ENCODE measurements around the gene SH3GLB1. TPM values are rescaled to one million over a fixed set of nuclear protein-coding genes. Genes with fewer than 3 reads are reported as not detected.

SH3GLB1 gene
- total RNA-seq, 2 experiments from 2014 or later, result 17.7 to 37.5 TPM

- peaks cover 52% of the 10 kb centered on the region for H3K36me3 ChIP-seq (ENCODE audit: insufficient read depth, low read length)
- TF ChIP-seq EZH2phosphoT487 (IDR thresholded peaks at IDR 0.05; ENCODE audit: borderline replicate concordance, low read depth, low read length) (no peak), CTCF (conservative IDR thresholded peaks at IDR 0.05; ENCODE audit: low read length) (no peak)
- ChIA-PET POLR2A (interaction anchor here (0.6 to 5.7 kb wide), 10 partner anchors 9 to 1971 kb away, joined by 3 to 48 read pairs (median 3); partner anchors contain the start of gene SH3GLB1), CTCF (ENCODE audit: unreplicated experiment) (no interaction called here)
- no peaks in the 10 kb centered on the region for H3K9me2 ChIP-seq (ENCODE audit: insufficient read depth, low read length)
- H3K79me2 ChIP-seq (ENCODE audit: insufficient read depth, low read depth, low read length), result peaks cover 95% of the 10 kb centered on the region
- H3K4me3 ChIP-seq (ENCODE audit: low read depth, low read length, poor library complexity, severe bottlenecking), result no peak overlapping the region
- no peak overlapping the region for H3K4me2 ChIP-seq (ENCODE audit: low read length)
- peaks cover 9% of the 10 kb centered on the region; the same call in 1 of the 2 replicates for H4K20me1 ChIP-seq (ENCODE audit: insufficient read depth, low read length)
- no peaks in the 10 kb centered on the region for H3K4me1 ChIP-seq (ENCODE audit: insufficient read depth, low read length, poor library complexity, severe bottlenecking)
- H3K27ac ChIP-seq (ENCODE audit: low read depth, low read length, poor library complexity, severe bottlenecking), result no peak overlapping the region
- H2AFZ ChIP-seq (ENCODE audit: low read length), result no peak overlapping the region
- no TSS peak for BruUV-seq (replicated peaks)
- H3K9me3 ChIP-seq (ENCODE audit: low read length), result no peaks in the 10 kb centered on the region
- intact Hi-C loops (cut with micrococcal nuclease; ENCODE audit: unreplicated experiment), result no loop called here
- DNase-seq (ENCODE audit: low spot score), result no peak
Measured at GRCh38 chr1:86714561-86715244, 10.3 kb downstream of the SH3GLB1 start.

- Histone ChIP-seq H3K9me2 (ENCODE audit: insufficient read depth, low read length) (no peaks in the 10 kb centered on the region), H3K9me3 (ENCODE audit: low read length) (no peaks in the 10 kb centered on the region), H2AFZ (ENCODE audit: low read length) (no peak overlapping the region), H3K27ac (ENCODE audit: low read depth, low read length, poor library complexity, severe bottlenecking) (no peak overlapping the region), H3K4me3 (ENCODE audit: low read depth, low read length, poor library complexity, severe bottlenecking) (no peak overlapping the region), H4K20me1 (ENCODE audit: insufficient read depth, low read length) (0 out of 2 replicates have a peak, but pooled peaks cover 8% of the 10 kb centered on the region), H3K36me3 (ENCODE audit: insufficient read depth, low read length) (peaks cover 78% of the 10 kb centered on the region), H3K79me2 (ENCODE audit: insufficient read depth, low read depth, low read length) (peaks cover 63% of the 10 kb centered on the region), H3K4me1 (ENCODE audit: insufficient read depth, low read length, poor library complexity, severe bottlenecking) (no peaks in the 10 kb centered on the region), H3K4me2 (ENCODE audit: low read length) (no peak overlapping the region)
- no TSS peak for BruUV-seq (replicated peaks)
- ChIA-PET POLR2A (interaction anchor here (0.5 to 5.7 kb wide), 6 partner anchors 8 to 498 kb away, joined by 3 to 48 read pairs (median 6); partner anchors contain the start of gene SH3GLB1), CTCF (ENCODE audit: unreplicated experiment) (no interaction called here)
- DNase-seq (ENCODE audit: low spot score), result no peak
- TF ChIP-seq EZH2phosphoT487 (IDR thresholded peaks at IDR 0.05; ENCODE audit: borderline replicate concordance, low read depth, low read length) (no peak), CTCF (conservative IDR thresholded peaks at IDR 0.05; ENCODE audit: low read length) (no peak)
- intact Hi-C loops (cut with micrococcal nuclease; ENCODE audit: unreplicated experiment), result no loop called here
Measured at GRCh38 chr1:86718786-86719185, 14.4 kb downstream of the SH3GLB1 start.

- H2AFZ ChIP-seq (ENCODE audit: low read length), result no peak overlapping the region
- TF ChIP-seq EZH2phosphoT487 (IDR thresholded peaks at IDR 0.05; ENCODE audit: borderline replicate concordance, low read depth, low read length), result no peak
- no peak for TF ChIP-seq CTCF (conservative IDR thresholded peaks at IDR 0.05; ENCODE audit: low read length)
- H3K9me3 ChIP-seq (ENCODE audit: low read length), result no peaks in the 10 kb centered on the region
- no TSS peak for BruUV-seq (replicated peaks)
- peaks cover 81% of the 10 kb centered on the region for H3K36me3 ChIP-seq (ENCODE audit: insufficient read depth, low read length)
- POLR2A ChIA-PET, result interaction anchor here (0.7 to 1.0 kb wide), 3 partner anchors 15 to 125 kb away, joined by 3 to 4 read pairs (median 3); no protein-coding TSS in a partner anchor
- CTCF ChIA-PET (ENCODE audit: unreplicated experiment), result no interaction called here
- no peaks in the 10 kb centered on the region for H3K9me2 ChIP-seq (ENCODE audit: insufficient read depth, low read length)
- H3K4me3 ChIP-seq (ENCODE audit: low read depth, low read length, poor library complexity, severe bottlenecking), result no peak overlapping the region
- DNase-seq (ENCODE audit: low spot score), result no peak
- peaks cover 6% of the 10 kb centered on the region for H3K4me1 ChIP-seq (ENCODE audit: insufficient read depth, low read length, poor library complexity, severe bottlenecking)
- no peaks in the 10 kb centered on the region for H4K20me1 ChIP-seq (ENCODE audit: insufficient read depth, low read length)
- no peak overlapping the region for H3K27ac ChIP-seq (ENCODE audit: low read depth, low read length, poor library complexity, severe bottlenecking)
- H3K79me2 ChIP-seq (ENCODE audit: insufficient read depth, low read depth, low read length), result no peaks in the 10 kb centered on the region
- no peak overlapping the region for H3K4me2 ChIP-seq (ENCODE audit: low read length)
- intact Hi-C loops (cut with micrococcal nuclease; ENCODE audit: unreplicated experiment), result no loop called here
Measured at GRCh38 chr1:86731416-86731815, 27.0 kb downstream of the SH3GLB1 start.
